IPS-15b (cell line): ENCODE data around the gene SPAG16.

Experiments used
- H3K27me3 ChIP-seq: one replicate; pipeline ENCODE4 v1.6.1; 2013; ENCODE audit warnings: low read length; ENCODE audit not compliant: control insufficient read depth, insufficient read depth
- H3K36me3 ChIP-seq: one replicate; pipeline ENCODE4 v1.6.1; 2013; ENCODE audit warnings: low read length; ENCODE audit not compliant: control insufficient read depth, insufficient read depth
- H3K4me1 ChIP-seq: one replicate; pipeline ENCODE4 v1.6.1; 2013; ENCODE audit warnings: mild to moderate bottlenecking, low read length; ENCODE audit not compliant: control insufficient read depth, insufficient read depth
- H3K4me3 ChIP-seq: one replicate; pipeline ENCODE4 v1.5.1; 2013; ENCODE audit warnings: low read depth, low read length
- H3K9ac ChIP-seq: one replicate; pipeline ENCODE4 v1.6.1; 2013; ENCODE audit warnings: low read depth, mild to moderate bottlenecking, low read length
- H3K9me3 ChIP-seq: one replicate; pipeline ENCODE4 v1.6.1; 2013; ENCODE audit warnings: mild to moderate bottlenecking, low read length; ENCODE audit not compliant: control insufficient read depth, insufficient read depth

The SPAG16 gene

DNA sequence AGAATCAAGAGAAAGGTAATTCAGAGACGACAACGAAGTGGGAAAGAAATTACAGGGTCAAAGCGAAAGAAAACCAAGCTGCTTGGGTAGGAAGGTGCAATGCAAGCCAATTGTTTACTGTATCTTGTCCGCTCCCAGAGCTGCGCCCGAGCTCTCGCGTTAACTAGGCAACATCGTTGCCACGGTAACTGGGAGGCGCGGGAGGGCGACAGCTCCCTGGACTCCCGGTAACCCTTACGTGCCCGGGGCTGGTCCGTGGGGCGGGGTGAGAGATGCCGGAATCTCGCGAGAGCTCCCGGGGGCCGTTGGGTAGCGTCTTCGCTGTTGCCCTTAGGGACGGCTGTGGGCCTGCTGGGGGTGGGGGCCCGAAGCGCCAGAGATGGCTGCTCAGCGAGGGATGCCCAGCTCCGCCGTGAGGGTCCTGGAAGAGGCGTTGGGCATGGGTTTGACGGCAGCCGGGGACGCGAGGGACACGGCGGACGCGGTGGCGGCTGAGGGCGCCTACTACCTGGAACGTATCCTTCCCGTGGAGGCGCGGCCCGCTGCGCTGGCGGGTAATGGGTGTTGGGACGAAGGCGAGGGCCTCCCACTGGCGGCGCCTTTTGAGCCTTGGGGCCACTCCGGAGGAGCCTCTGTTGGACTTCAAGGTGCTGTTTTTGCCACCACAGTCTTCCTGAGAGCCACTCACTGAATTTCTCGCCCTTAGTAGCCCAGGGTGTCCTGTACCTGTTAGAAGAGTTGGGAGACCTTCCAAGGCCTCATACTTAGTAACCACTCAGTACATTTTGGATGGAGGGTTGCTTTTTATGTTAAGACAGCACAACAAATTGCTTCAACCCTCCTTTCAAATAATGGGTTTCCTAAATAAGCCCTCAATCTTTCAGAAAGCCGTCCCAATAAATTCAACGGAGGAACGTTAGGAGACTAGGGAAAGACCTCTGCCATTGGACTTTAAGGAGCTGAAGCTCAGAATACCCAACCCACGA lies at the start of gene SPAG16:
Gene SPAG16 (plus strand): TSS at position 360 of the 986 bp plus-strand sequence.
- H3K27me3 ChIP-seq, result no peaks in the 10 kb centered on the region
- H3K4me3 ChIP-seq, result peak within 1 kb of the TSS; percentile 85
- no peaks in the 10 kb centered on the region for H3K9me3 ChIP-seq
- no peaks in the 10 kb centered on the region for H3K36me3 ChIP-seq
- H3K4me1 ChIP-seq, result peaks cover 5% of the 10 kb centered on the region
- peak within 1 kb of the TSS; percentile 71 for H3K9ac ChIP-seq

DNA sequence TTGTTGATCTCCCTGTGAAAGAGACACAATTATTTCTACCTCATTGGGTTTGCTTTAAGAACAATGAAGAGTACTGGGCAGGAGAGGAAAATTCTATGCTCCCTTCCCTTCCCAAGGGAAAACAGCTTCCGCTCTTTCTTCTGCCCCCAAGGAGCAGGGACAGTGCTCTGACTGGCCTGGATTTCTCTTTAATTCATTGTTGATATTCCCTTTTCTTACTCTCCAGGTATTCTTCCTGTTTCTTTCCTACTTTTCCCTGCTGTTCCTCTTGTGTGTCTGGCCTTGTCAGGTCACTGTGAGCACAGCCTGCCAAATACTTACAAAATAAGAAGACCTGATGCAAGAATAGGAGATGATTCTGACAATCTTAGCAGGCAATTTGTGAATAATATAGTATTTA lies 49.6 kb upstream of the SPAG16 start:
- Histone ChIP-seq H3K4me3 (no peak overlapping the region), H3K9me3 (no peaks in the 10 kb centered on the region), H3K4me1 (no peaks in the 10 kb centered on the region), H3K36me3 (no peaks in the 10 kb centered on the region), H3K9ac (no peak overlapping the region), H3K27me3 (no peaks in the 10 kb centered on the region)

DNA sequence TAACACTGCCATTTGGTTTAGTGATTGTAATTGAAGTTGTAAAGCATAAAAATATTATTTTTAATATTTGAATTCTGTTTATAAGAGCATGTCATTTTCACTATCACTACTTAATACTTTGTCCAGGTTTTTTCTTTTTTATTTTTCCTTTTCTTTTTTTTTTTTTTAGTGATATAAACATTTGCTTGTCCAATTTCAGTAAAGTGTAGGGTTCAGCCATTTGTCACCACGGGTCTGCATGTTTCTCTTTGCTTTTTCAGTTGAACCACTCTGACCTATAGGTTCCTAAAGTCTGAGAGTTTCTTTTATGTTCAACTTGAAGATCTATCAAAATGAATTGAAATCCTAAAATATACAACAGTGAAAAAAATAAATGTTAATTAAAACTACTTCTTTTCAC lies 48.5 kb upstream of the SPAG16 start:
- Histone ChIP-seq H3K9ac (no peak overlapping the region), H3K36me3 (no peaks in the 10 kb centered on the region), H3K4me3 (no peak overlapping the region), H3K9me3 (no peaks in the 10 kb centered on the region), H3K27me3 (no peaks in the 10 kb centered on the region), H3K4me1 (no peaks in the 10 kb centered on the region)

GRCh38 chr2:213237251-213237650 lies 47.0 kb upstream of the SPAG16 start:
- Histone ChIP-seq H3K4me1 (no peaks in the 10 kb centered on the region), H3K9me3 (no peaks in the 10 kb centered on the region), H3K4me3 (no peak overlapping the region), H3K36me3 (no peaks in the 10 kb centered on the region), H3K9ac (no peak overlapping the region), H3K27me3 (no peaks in the 10 kb centered on the region)

DNA sequence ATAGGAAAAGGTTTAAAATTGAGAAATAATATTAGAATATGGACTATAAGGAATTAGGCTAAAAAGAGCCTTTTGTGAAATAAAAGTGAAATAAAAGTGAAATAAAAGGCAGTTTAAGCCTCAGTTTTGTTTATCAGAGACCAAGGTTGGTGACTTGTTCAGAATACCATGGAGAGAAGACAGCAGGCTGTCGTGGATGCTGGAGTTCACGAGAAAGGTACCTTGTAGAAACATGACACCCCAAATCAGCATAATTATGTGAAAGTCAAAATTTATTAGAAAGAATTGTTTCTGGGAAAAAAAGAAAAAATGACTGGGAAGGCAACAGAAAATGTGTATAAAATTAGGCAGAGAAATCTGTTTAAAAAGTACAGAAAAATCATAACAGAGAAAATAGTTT lies 46.5 kb upstream of the SPAG16 start:
- Histone ChIP-seq H3K4me1 (no peaks in the 10 kb centered on the region), H3K4me3 (no peak overlapping the region), H3K9ac (no peak overlapping the region), H3K9me3 (no peaks in the 10 kb centered on the region), H3K36me3 (no peaks in the 10 kb centered on the region), H3K27me3 (no peaks in the 10 kb centered on the region)

GRCh38 chr2:213238753-213239495 lies 45.3 kb upstream of the SPAG16 start:
- no peaks in the 10 kb centered on the region for H3K27me3 ChIP-seq
- H3K36me3 ChIP-seq, result no peaks in the 10 kb centered on the region
- no peaks in the 10 kb centered on the region for H3K9me3 ChIP-seq
- no peak overlapping the region for H3K9ac ChIP-seq
- H3K4me3 ChIP-seq, result no peak overlapping the region
- H3K4me1 ChIP-seq, result peaks cover 2% of the 10 kb centered on the region

DNA sequence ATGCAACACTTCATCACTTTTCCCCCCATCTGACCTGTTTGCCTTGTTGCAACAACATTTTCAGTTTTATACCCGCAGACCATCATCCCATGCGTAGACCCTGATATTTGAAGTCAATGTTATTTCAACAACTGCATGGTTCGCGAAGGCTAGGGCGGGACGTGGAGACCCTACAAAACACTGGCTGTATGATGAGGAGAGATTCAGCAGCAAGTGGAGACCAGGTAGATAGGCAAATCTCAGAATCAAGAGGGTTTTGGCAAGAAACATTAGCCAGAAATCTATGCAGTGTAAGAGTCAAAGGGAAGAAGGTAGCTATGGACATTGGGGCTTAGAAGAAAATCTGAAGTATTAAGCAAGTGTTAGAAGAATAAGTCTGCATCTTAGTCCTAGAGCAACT lies 42.4 kb upstream of the SPAG16 start:
- Histone ChIP-seq H3K27me3 (no peaks in the 10 kb centered on the region), H3K9ac (no peak overlapping the region), H3K4me3 (no peak overlapping the region), H3K4me1 (peaks cover 2% of the 10 kb centered on the region), H3K36me3 (no peaks in the 10 kb centered on the region), H3K9me3 (no peaks in the 10 kb centered on the region)

DNA sequence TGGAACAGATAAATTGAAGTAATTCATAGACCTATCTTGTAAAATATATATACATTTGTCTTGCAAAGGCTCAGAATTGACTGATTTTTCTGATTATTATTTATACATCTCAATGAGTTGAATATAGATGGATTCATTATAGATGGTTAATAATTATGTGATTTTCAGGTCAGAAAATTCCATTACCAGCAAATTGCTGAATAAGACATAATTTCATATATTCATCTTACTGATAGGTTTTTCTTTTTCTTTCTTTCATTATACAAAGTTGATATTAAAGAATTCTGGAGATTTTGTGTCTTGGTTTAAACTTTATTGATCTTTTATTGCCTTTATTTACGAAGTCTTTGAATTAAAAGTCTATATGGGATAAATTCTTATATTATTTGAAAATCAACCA lies 41.6 kb upstream of the SPAG16 start:
- Histone ChIP-seq H3K27me3 (no peaks in the 10 kb centered on the region), H3K4me3 (no peak overlapping the region), H3K9ac (no peak overlapping the region), H3K9me3 (no peaks in the 10 kb centered on the region), H3K36me3 (no peaks in the 10 kb centered on the region), H3K4me1 (peaks cover 2% of the 10 kb centered on the region)

GRCh38 chr2:213243189-213244044 lies 40.8 kb upstream of the SPAG16 start:
- no peak overlapping the region for H3K4me3 ChIP-seq
- H3K27me3 ChIP-seq, result no peaks in the 10 kb centered on the region
- H3K9ac ChIP-seq, result no peak overlapping the region
- H3K9me3 ChIP-seq, result no peaks in the 10 kb centered on the region
- H3K4me1 ChIP-seq, result peaks cover 2% of the 10 kb centered on the region
- H3K36me3 ChIP-seq, result no peaks in the 10 kb centered on the region

- no peak overlapping the region for H3K4me3 ChIP-seq
- H3K4me1 ChIP-seq, result peaks cover 2% of the 10 kb centered on the region
- H3K9me3 ChIP-seq, result no peaks in the 10 kb centered on the region
- H3K9ac ChIP-seq, result no peak overlapping the region
- no peaks in the 10 kb centered on the region for H3K36me3 ChIP-seq
- H3K27me3 ChIP-seq, result no peaks in the 10 kb centered on the region
Observed at GRCh38 chr2:213246497-213247281, 37.6 kb upstream of the SPAG16 start.

DNA sequence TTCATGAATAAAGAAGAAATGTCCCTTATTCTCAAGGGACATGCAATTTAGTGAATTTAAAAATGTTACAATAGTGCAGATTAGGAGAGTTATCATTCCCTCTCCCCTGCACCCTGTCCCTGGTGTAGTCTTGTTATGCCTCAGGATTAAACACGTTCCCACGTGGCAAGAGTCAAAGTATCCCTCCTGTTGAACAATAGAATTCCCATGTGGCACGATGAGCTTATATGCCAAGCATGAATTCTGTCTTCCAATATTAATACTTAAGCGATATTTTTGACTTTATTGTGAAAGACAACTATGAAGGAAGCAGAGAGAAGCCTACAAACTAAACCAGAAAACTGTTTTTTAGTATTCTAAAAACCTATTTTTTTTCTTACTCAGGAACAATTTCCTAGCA lies 36.7 kb upstream of the SPAG16 start:
- H3K27me3 ChIP-seq, result no peaks in the 10 kb centered on the region
- no peak overlapping the region for H3K4me3 ChIP-seq
- no peaks in the 10 kb centered on the region for H3K36me3 ChIP-seq
- no peak overlapping the region for H3K9ac ChIP-seq
- H3K9me3 ChIP-seq, result no peaks in the 10 kb centered on the region
- H3K4me1 ChIP-seq, result peaks cover 2% of the 10 kb centered on the region
